Neural progenitor cell (in vitro differentiated cells): Measurements from ENCODE around the gene ADCY5.

Experiments
- CTCF ChIP-seq: fragments of 200-600 bp; sonication (generic); IDR thresholded peaks from 2 replicates; pipeline ENCODE4 v1.5.1; 2017; ENCODE audit warnings: antibody characterized with exemption, mild to moderate bottlenecking
- EZH2 ChIP-seq: fragments of 200-600 bp; sonication (generic); IDR thresholded peaks from 2 replicates; pipeline ENCODE4 v1.6.1; 2017; ENCODE audit warnings: antibody characterized with exemption, mild to moderate bottlenecking, moderate library complexity
- EZH2phosphoT487 ChIP-seq: fragments of 200-600 bp; sonication (generic); IDR thresholded peaks from 2 replicates; pipeline ENCODE4 v1.6.1; 2017; ENCODE audit warnings: antibody characterized with exemption

DNA sequence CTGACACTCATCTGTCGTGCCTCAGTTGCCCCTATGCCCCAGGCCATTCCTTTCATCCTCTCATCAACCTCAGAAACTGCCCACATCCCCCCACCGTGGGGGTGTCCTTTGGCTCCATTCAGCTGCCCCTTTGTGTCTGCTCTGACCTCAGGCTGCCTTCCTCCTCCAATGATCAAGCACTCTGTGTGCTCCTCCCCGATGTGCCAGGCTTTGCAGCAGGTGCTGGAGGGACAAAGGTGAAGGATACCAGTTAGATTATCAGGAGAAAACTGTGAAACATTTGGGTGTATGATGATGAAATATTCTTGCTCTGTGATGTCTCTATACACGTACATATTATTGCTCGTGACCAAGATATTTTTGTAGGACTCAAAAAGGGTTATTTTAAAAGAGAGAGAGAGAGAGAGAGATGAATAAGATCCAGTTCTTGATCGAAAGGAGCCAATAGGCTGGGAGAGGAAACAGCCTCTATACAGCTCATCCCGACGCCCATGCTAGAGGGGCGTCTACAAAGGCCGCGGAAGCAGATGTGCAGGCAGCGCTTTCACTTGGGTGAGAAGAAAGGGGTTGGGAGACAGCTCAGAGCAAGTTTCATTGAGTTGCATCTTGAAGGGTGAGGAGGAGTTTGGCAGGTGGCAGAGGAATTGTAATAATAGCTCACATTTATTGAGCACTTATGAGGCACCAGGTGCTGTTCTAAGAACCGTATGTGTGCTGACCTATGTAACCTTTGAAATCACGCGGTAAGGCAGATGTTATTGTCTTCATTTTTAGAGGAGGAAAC lies 28.3 kb upstream of the ADCY5 start:
- no peak for TF ChIP-seq CTCF
- no peak for TF ChIP-seq EZH2
- TF ChIP-seq EZH2phosphoT487, result no peak
